H1 (cell line): ENCODE data around the gene NRXN3. TPM values are rescaled to one million over a fixed set of nuclear protein-coding genes. Genes with fewer than 3 reads are reported as not detected.

Source experiments
- CTCF ChIA-PET: fragments of 300-600 bp; sonication (Branson Sonifier 250); formaldehyde crosslinking; loops from one replicate; lab custom pipeline; 2021; ENCODE audit not compliant: partially characterized antibody; lab: Charles Lee
- POLR2A ChIA-PET: fragments of 300-600 bp; sonication (Branson Sonifier 250); formaldehyde crosslinking; loops from one replicate; lab custom pipeline; 2021; ENCODE audit warnings: inconsistent platforms; ENCODE audit not compliant: partially characterized antibody; lab: Charles Lee
- DNase-seq, 2 experiments: peaks; one replicate each; pipeline versions ENCODE4 v3.0.0 to v3.0.0-alpha.2; 2010 to 2022; ENCODE audit warnings: low spot score in 2 of 2, low read depth in 1 of 2, mixed read lengths in 1 of 2
- FAIRE-seq: peaks from 2 replicates; lab custom pipeline; 2011; peaks lifted over from hg19 to GRCh38; lab: Jason Lieb, UNC
- H2AFZ ChIP-seq: 2 replicates; pipeline ENCODE4 v1.8.1; 2012; ENCODE audit warnings: low read length, inconsistent platforms
- H2AK5ac ChIP-seq: 2 replicates; pipeline ENCODE4 v1.6.1; 2013; ENCODE audit warnings: low read depth, low read length
- H2BK120ac ChIP-seq: replicated peaks from 2 replicates; pipeline ENCODE3; 2013; ENCODE audit warnings: low read depth, low read length, inconsistent platforms
- H2BK12ac ChIP-seq: 2 replicates; pipeline ENCODE4 v1.6.1; 2013; ENCODE audit warnings: low read depth, low read length
- H2BK15ac ChIP-seq: 2 replicates; pipeline ENCODE4 v1.6.1; 2013; ENCODE audit warnings: low read length
- H2BK20ac ChIP-seq: 2 replicates; pipeline ENCODE4 v1.6.1; 2013; ENCODE audit warnings: low read length
- H2BK5ac ChIP-seq: 2 replicates; pipeline ENCODE4 v1.6.1; 2013; ENCODE audit warnings: low read depth, low read length
- H3K14ac ChIP-seq: 2 replicates; pipeline ENCODE4 v1.6.1; 2013; ENCODE audit warnings: inconsistent platforms; ENCODE audit not compliant: insufficient read length
- H3K18ac ChIP-seq: 2 replicates; pipeline ENCODE4 v1.6.1; 2013; ENCODE audit warnings: low read length; ENCODE audit errors: extremely low read depth
- H3K23ac ChIP-seq: 2 replicates; pipeline ENCODE4 v1.6.1; 2013; ENCODE audit warnings: inconsistent platforms; ENCODE audit not compliant: insufficient read length
- H3K23me2 ChIP-seq: 2 replicates; pipeline ENCODE4 v1.6.1; 2013; ENCODE audit warnings: low read depth, low read length
- H3K27ac ChIP-seq: 2 replicates; pipeline ENCODE4 v1.6.1; 2011; ENCODE audit warnings: low read depth, low read length, inconsistent platforms
- H3K27me3 ChIP-seq, 4 experiments: replicated peaks in 1 of 4; 1 replicate in 1 of 4; 2 replicates in 3 of 4; pipeline versions ENCODE4 v1.6.1 to v1.8.1; 2011 to 2013; ENCODE audit warnings: low read length in 3 of 4, mild to moderate bottlenecking in 3 of 4, inconsistent platforms in 2 of 4, mixed read lengths in 2 of 4, moderate library complexity in 1 of 4; ENCODE audit not compliant: control insufficient read depth in 3 of 4, insufficient read depth in 3 of 4; ENCODE audit errors: extremely low read depth in 1 of 4
- H3K36me3 ChIP-seq, 4 experiments: 2 replicates each; pipeline versions ENCODE4 v1.6.1 to v1.8.1; 2011 to 2013; ENCODE audit warnings: mild to moderate bottlenecking in 4 of 4, low read length in 3 of 4, moderate library complexity in 2 of 4, control low read depth in 1 of 4, inconsistent platforms in 1 of 4; ENCODE audit not compliant: insufficient read depth in 4 of 4, control insufficient read depth in 2 of 4
- H3K4ac ChIP-seq: replicated peaks from 2 replicates; pipeline ENCODE3; 2013; ENCODE audit warnings: low read length, low read depth, mixed read lengths, inconsistent platforms; ENCODE audit not compliant: insufficient read length
- H3K4me1 ChIP-seq, 4 experiments: replicated peaks in 1 of 4; 1 replicate in 1 of 4; 2 replicates in 3 of 4; pipeline versions ENCODE4 v1.6.1 to v1.8.1; 2011 to 2013; ENCODE audit warnings: low read length in 3 of 4, inconsistent platforms in 2 of 4, mixed read lengths in 1 of 4; ENCODE audit not compliant: insufficient read depth in 4 of 4, control insufficient read depth in 3 of 4
- H3K4me2 ChIP-seq, 2 experiments: 2 replicates each; pipeline versions ENCODE4 v1.6.1 to v1.8.1; 2011 to 2013; ENCODE audit warnings: low read depth in 2 of 2, low read length in 2 of 2, control low read depth in 1 of 2, inconsistent platforms in 1 of 2, mild to moderate bottlenecking in 1 of 2; ENCODE audit not compliant: insufficient read depth in 1 of 2
- H3K4me3 ChIP-seq, 4 experiments: fragments of 200-600, 300-600 bp in 1 of 4; sonication (generic), shearing (Covaris generic), sonication (Bioruptor Twin) in 1 of 4; 2 replicates each; pipeline versions ENCODE4 v1.5.1 to v1.8.1; 2011 to 2016; ENCODE audit warnings: low read length in 4 of 4, low read depth in 3 of 4, control low read depth in 2 of 4, inconsistent platforms in 2 of 4, mild to moderate bottlenecking in 2 of 4, mixed read lengths in 1 of 4, moderate library complexity in 1 of 4; ENCODE audit not compliant: insufficient read depth in 2 of 4; ENCODE audit errors: extremely low read depth in 1 of 4
- H3K56ac ChIP-seq: replicated peaks from 2 replicates; pipeline ENCODE3; 2013; ENCODE audit warnings: low read depth, mild to moderate bottlenecking, mixed read lengths, low read length, inconsistent platforms; ENCODE audit not compliant: insufficient read length
- H3K79me1 ChIP-seq: 2 replicates; pipeline ENCODE4 v1.6.1; 2013; ENCODE audit warnings: low read depth, low read length, control low read depth
- H3K79me2 ChIP-seq, 2 experiments: 2 replicates each; pipeline versions ENCODE4 v1.6.1 to v1.8.1; 2012 to 2013; ENCODE audit warnings: low read length in 2 of 2, mild to moderate bottlenecking in 2 of 2, inconsistent platforms in 1 of 2; ENCODE audit not compliant: insufficient read depth in 2 of 2, control insufficient read depth in 1 of 2
- H3K9ac ChIP-seq, 4 experiments: replicated peaks in 1 of 4; 1 replicate in 1 of 4; 2 replicates in 3 of 4; pipeline versions ENCODE4 v1.6.1 to v1.8.1; 2011 to 2013; ENCODE audit warnings: low read depth in 3 of 4, low read length in 3 of 4, control low read depth in 2 of 4, mild to moderate bottlenecking in 2 of 4, moderate library complexity in 2 of 4, inconsistent platforms in 1 of 4; ENCODE audit errors: extremely low read depth in 1 of 4
- H3K9me3 ChIP-seq, 2 experiments: 2 replicates each; pipeline versions ENCODE4 v1.6.1 to v1.8.1; 2012 to 2013; ENCODE audit warnings: mild to moderate bottlenecking in 2 of 2, moderate library complexity in 2 of 2, control low read depth in 1 of 2, inconsistent platforms in 1 of 2, low read depth in 1 of 2, low read length in 1 of 2, mixed read lengths in 1 of 2; ENCODE audit not compliant: insufficient read depth in 2 of 2
- H4K20me1 ChIP-seq, 2 experiments: replicated peaks in 1 of 2; 2 replicates each; pipeline versions ENCODE3 to v1.8.1; 2011 to 2013; ENCODE audit warnings: inconsistent platforms in 2 of 2, low read length in 2 of 2, mild to moderate bottlenecking in 1 of 2; ENCODE audit not compliant: insufficient read depth in 2 of 2, control insufficient read depth in 1 of 2
- H4K5ac ChIP-seq: 2 replicates; pipeline ENCODE4 v1.6.1; 2013; ENCODE audit warnings: low read length, low read depth, mixed read lengths, inconsistent platforms; ENCODE audit not compliant: insufficient read length
- H4K8ac ChIP-seq: 2 replicates; pipeline ENCODE4 v1.8.0; 2013; ENCODE audit warnings: mild to moderate bottlenecking, moderate library complexity, low read length, inconsistent platforms; ENCODE audit not compliant: insufficient read depth; ENCODE audit errors: extremely low read depth
- H4K91ac ChIP-seq: replicated peaks from 2 replicates; pipeline ENCODE3; 2013; ENCODE audit warnings: low read length, mixed read lengths, inconsistent platforms; ENCODE audit not compliant: insufficient read length
- BACH1 ChIP-seq: IDR thresholded peaks from 2 replicates; pipeline ENCODE4 v1.6.1; 2012; ENCODE audit warnings: low read length, improper control_type of control experiment
- BCL11A ChIP-seq, 2 experiments: IDR thresholded peaks; one replicate each; pipeline ENCODE4 v1.6.1; 2011; ENCODE audit warnings: low read depth in 2 of 2, low read length in 2 of 2, mild to moderate bottlenecking in 2 of 2
- BRCA1 ChIP-seq: IDR thresholded peaks from 2 replicates; pipeline ENCODE4 v1.6.1; 2012; ENCODE audit warnings: low read depth, low read length, improper control_type of control experiment
- CBX8 ChIP-seq: fragments of 300-800, 300-1000 bp; sonication (generic); IDR thresholded peaks from 2 replicates; pipeline ENCODE4 v1.7.1; 2016; ENCODE audit warnings: low read depth, low read length, borderline replicate concordance
- CHD1 ChIP-seq: IDR thresholded peaks from 2 replicates; pipeline ENCODE4 v1.6.1; 2012; ENCODE audit warnings: low read depth, low read length, improper control_type of control experiment
- E2F6 ChIP-seq: IDR thresholded peaks from 2 replicates; pipeline ENCODE4 v1.6.1; 2012; ENCODE audit warnings: inconsistent platforms
- FOSL1 ChIP-seq: IDR thresholded peaks from 2 replicates; pipeline ENCODE4 v1.6.1; 2011; ENCODE audit warnings: mild to moderate bottlenecking, low read depth, low read length, moderate library complexity; ENCODE audit not compliant: insufficient read depth
- GTF2F1 ChIP-seq: IDR thresholded peaks from 2 replicates; pipeline ENCODE4 v1.6.1; 2012; ENCODE audit warnings: low read depth, low read length, improper control_type of control experiment, borderline replicate concordance
- KDM4A ChIP-seq: IDR thresholded peaks from one replicate; pipeline ENCODE4 v1.7.1; 2012; ENCODE audit warnings: low read depth, mild to moderate bottlenecking, moderate library complexity, low read length, inconsistent platforms; ENCODE audit not compliant: severe bottlenecking
- MAFK ChIP-seq: IDR thresholded peaks from 2 replicates; pipeline ENCODE4 v1.6.1; 2012; ENCODE audit warnings: low read depth, mild to moderate bottlenecking, improper control_type of control experiment, low read length
- RFX5 ChIP-seq: IDR thresholded peaks from 2 replicates; pipeline ENCODE4 v1.6.1; 2011; ENCODE audit warnings: low read depth, low read length, improper control_type of control experiment, borderline replicate concordance
- SRF ChIP-seq: IDR thresholded peaks from 2 replicates; pipeline ENCODE4 v1.6.1; 2011; ENCODE audit warnings: mild to moderate bottlenecking, low read depth, low read length, moderate library complexity
- YY1 ChIP-seq: IDR thresholded peaks from 2 replicates; pipeline ENCODE4 v1.6.1; 2011; ENCODE audit warnings: low read depth, mild to moderate bottlenecking, low read length
- WGBS, 2 experiments: shearing (Covaris generic) in 1 of 2; methylation state at CpG; one replicate each; pipeline versions ENCODE4 v1.1.6 to v1.1.7; 2013 to 2015; ENCODE audit warnings: low lambda C conversion rate in 2 of 2, mixed read lengths in 2 of 2, inconsistent platforms in 1 of 2, low coverage in 1 of 2, missing lambda C conversion rate in 1 of 2; ENCODE audit not compliant: insufficient replicate concordance in 2 of 2, insufficient coverage in 1 of 2, insufficient read length in 1 of 2; ENCODE audit errors: extremely low coverage in 1 of 2, missing lambda C conversion rate in 1 of 2; 5-methylcytosine and 5-hydroxymethylcytosine counted together
- polyA plus RNA-seq, 7 experiments: library from polyadenylated mRNA; depleted of rRNA in 3 of 7; stranded (reverse) in 5 of 7; unstranded in 2 of 7; fragments of >200 nt in 5 of 7; fragments of 200-250 nt in 2 of 7; gene quantifications; 1 replicate in 5 of 7; 2 replicates in 1 of 7; 4 replicates in 1 of 7; pipeline versions ENCODE4 v1.2.1 to v1.2.3, GENCODE V29; 2011 to 2013; ENCODE audit warnings: missing spikeins in 2 of 7, mixed read lengths in 2 of 7
- total RNA-seq: library from RNA; stranded (reverse); fragmentation: NEBNext Ultra II Directional; extraction: Animal tissue kit (Norgen Biotek cat#: 25700); gene quantifications from 2 replicates; pipeline ENCODE4 v1.2.1, GENCODE V29; 2021

NRXN3 gene
- total and polyA plus RNA-seq, 2 of the 8 experiments (the other 6 are each of a cell fraction or from before 2014, with no cell fraction given) = 2.6 to 4.1 TPM

- FAIRE-seq = no peak
- H4K5ac ChIP-seq = no peak overlapping the region
- H3K27me3 ChIP-seq = no peaks in the 10 kb centered on the region
Measured at GRCh38 chr14:79709573-79709972, 1539.4 kb downstream of the NRXN3 start.

More at GRCh38 chr14:79709573-79709972, 1539.4 kb downstream of the NRXN3 start:
- no peak overlapping the region for H3K9ac ChIP-seq
- no peak overlapping the region for H2BK12ac ChIP-seq
- H3K23me2 ChIP-seq = no peaks in the 10 kb centered on the region
- no peak overlapping the region for H3K27ac ChIP-seq
- H3K79me1 ChIP-seq = no peaks in the 10 kb centered on the region
- H2BK120ac ChIP-seq = no peak overlapping the region
- H4K8ac ChIP-seq = no peak overlapping the region
- POLR2A ChIA-PET = no interaction called here
- H3K4me3 ChIP-seq = no peak overlapping the region
- H3K14ac ChIP-seq = no peak overlapping the region
- no peak overlapping the region for H3K56ac ChIP-seq
- H2AK5ac ChIP-seq = no peak overlapping the region
- H2BK20ac ChIP-seq = no peak overlapping the region
- WGBS, 2 experiments = 87% methylated on average over 3 of the region's 3 CpGs; no CpG with 5 or more reads in 1 of the 2 experiments
- H3K4me2 ChIP-seq = no peak overlapping the region
- H3K4ac ChIP-seq = no peak overlapping the region
- no peak overlapping the region for H3K23ac ChIP-seq
- no peak for TF ChIP-seq GTF2F1
- TF ChIP-seq BRCA1 = no peak
- no peak for TF ChIP-seq MAFK
- TF ChIP-seq BACH1 = no peak
- TF ChIP-seq CBX8 = no peak
- TF ChIP-seq SRF = no peak
- no peak for TF ChIP-seq E2F6
- TF ChIP-seq YY1 = no peak
- no peak for TF ChIP-seq FOSL1
- TF ChIP-seq CHD1 = no peak
- no peak for TF ChIP-seq BCL11A (IDR thresholded peaks at IDR 0.05; ENCODE audit: low read depth in 2 of 2, low read length in 2 of 2)
- no peak for TF ChIP-seq RFX5
- TF ChIP-seq KDM4A = no peak
- TF ChIP-seq, all 59 proteins: peak for 0
- Histone ChIP-seq H3K4me1 (no peaks in the 10 kb centered on the region), H4K20me1 (no peaks in the 10 kb centered on the region), H2BK15ac (no peak overlapping the region), H3K9me3 (no peaks in the 10 kb centered on the region), H3K18ac (no peak overlapping the region), H2BK5ac (no peak overlapping the region), H2AFZ (no peak overlapping the region), H3K79me2 (no peaks in the 10 kb centered on the region), H3K36me3 (no peaks in the 10 kb centered on the region), H4K91ac (no peak overlapping the region)
- CTCF ChIA-PET = no interaction called here
- no peak for DNase-seq
